Measurements from ENCODE around the gene HBS1L.

The HBS1L gene

GRCh38 chr6:134956032-134956431, 98.6 kb downstream of the HBS1L start:
- no peak overlapping the region for H3K4me3 ChIP-seq (ENCODE audit: low read length)
- no peak for TF ChIP-seq CTCF (conservative IDR thresholded peaks at IDR 0.05; ENCODE audit: low read length)
- DNase-seq (ENCODE audit: low read depth), result no peak

DNA sequence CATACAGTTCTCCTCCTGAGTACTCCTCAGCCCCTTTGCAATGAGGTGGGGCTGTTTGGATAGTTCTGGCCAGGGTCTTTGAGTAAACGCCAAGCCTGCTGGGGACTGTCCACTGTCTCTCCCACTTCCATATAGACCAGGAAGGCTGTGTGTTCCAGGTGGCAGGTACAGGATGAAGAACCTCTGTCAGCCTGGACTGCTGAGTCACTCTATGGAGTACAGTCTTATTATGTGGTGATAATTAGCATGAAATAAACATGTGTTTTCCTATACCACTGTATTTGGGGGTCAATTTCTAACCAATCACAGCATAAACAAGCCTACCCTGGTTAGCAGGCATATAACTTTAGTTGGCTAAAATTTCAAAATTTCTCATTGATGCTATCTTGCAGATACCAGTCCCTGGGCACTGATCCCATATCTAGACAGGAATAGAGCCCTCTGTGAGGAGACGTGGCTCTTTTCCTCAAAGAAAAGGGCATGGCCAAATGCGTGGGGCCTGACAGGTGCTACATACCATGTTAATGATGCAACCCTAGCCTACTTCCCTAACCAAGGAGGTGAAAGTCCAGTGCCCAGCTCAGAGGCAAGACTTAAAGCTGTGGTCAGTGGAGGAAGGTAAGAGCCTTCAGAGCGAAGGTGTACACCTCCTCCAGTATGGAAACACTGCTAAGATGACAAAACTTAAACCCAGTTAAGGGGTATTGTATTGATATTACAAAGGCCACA, 100.2 kb downstream of the HBS1L start:
- no peak for DNase-seq (ENCODE audit: low read depth)
- TF ChIP-seq CTCF (conservative IDR thresholded peaks at IDR 0.05; ENCODE audit: low read length), result no peak
- H3K4me3 ChIP-seq (ENCODE audit: low read length), result no peak overlapping the region

GRCh38 chr6:134951494-134952263, 102.9 kb downstream of the HBS1L start:
- TF ChIP-seq CTCF (conservative IDR thresholded peaks at IDR 0.05; ENCODE audit: low read length), result no peak
- no peak for DNase-seq (ENCODE audit: low read depth)
- H3K4me3 ChIP-seq (ENCODE audit: low read length), result no peak overlapping the region

DNA sequence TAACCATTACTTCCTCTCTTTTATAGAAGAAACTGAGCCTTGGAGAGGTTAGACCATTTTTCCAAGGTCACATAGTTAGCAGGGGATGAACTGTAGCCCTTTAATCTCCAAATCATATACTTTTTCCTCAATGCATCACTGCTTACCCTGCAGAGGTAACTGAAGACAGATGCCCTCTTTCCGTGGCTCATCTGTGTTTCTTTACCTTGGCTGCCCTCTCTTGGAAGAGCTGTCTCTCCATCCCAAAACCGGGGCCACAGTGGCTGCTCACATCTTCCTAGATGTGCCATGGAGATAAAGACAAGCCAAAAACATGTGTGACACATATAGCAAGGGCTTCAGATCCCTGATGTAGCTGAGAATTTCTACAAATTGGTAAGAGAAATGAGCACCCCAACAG, 104.1 kb downstream of the HBS1L start:
- TF ChIP-seq CTCF (conservative IDR thresholded peaks at IDR 0.05; ENCODE audit: low read length), result no peak
- DNase-seq (ENCODE audit: low read depth), result no peak
- H3K4me3 ChIP-seq (ENCODE audit: low read length), result no peak overlapping the region

DNA sequence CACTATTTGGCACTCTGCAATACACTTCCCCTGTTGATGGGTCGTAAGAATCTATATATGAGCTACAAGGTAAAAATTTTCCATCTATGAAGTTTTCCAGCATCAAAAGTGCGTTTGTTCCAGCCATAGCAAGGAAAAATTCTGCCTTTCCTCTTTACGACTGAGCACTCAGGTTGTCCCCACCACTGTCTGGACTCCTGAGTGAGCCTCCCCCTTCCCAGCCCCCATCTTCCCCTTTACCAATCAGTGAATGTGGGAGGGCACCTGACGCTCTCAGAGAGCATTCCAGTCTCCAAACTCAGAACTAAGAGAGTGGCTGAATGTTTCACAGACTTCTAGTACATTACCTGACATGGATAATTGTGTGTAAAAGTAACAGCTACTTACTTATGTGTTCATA, 104.7 kb downstream of the HBS1L start, which contains the start of gene ALDH8A1:
Gene ALDH8A1 (minus strand): TSS at position 175 of the 400 bp plus-strand sequence. CDS start 48 bp downstream, at position 127.
- no peak for DNase-seq (ENCODE audit: low read depth)
- no peak within 1 kb of the TSS for H3K4me3 ChIP-seq (ENCODE audit: low read length)
- no peak for TF ChIP-seq CTCF (conservative IDR thresholded peaks at IDR 0.05; ENCODE audit: low read length)

GRCh38 chr6:134948691-134949090, 105.9 kb downstream of the HBS1L start:
- H3K4me3 ChIP-seq (ENCODE audit: low read length), result no peak overlapping the region
- DNase-seq (ENCODE audit: low read depth), result no peak
- no peak for TF ChIP-seq CTCF (conservative IDR thresholded peaks at IDR 0.05; ENCODE audit: low read length)

DNA sequence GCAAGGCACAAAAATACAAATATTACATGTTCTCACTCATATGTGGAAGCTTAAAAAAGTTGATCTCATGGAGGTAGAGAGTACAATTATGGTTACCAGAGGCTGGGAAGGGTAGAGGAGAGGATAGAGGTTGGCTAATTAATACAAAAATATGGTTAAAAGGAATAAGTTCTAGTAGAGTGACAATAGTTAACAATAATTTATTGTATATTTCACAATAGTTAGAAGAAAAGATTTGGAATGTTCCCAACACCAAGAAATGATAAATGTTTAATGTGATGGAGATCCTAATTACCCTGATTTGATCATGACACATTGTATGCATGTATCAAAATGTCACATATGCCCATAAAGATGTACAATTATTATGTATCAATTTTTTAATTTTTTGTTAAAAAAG, 106.5 kb downstream of the HBS1L start:
- no peak overlapping the region for H3K4me3 ChIP-seq (ENCODE audit: low read length)
- no peak for TF ChIP-seq CTCF (conservative IDR thresholded peaks at IDR 0.05; ENCODE audit: low read length)
- DNase-seq (ENCODE audit: low read depth), result no peak
